BJ (cell line): ENCODE measurements around the gene FANCD2. TPM values are rescaled to one million over a fixed set of nuclear protein-coding genes. Genes with fewer than 3 reads are reported as not detected.

Experiments
- polyA plus RNA-seq: library from polyadenylated mRNA; depleted of rRNA; stranded (reverse); fragments of >200 nt; gene quantifications from 2 replicates; pipeline ENCODE4 v1.2.3, GENCODE V29; 2011; rRNA removed
- small RNA-seq: library from RNA; depleted of rRNA; stranded (forward); fragments of <200 nt; gene quantifications from one replicate; pipeline ENCODE3, GENCODE V24; 2012; ENCODE audit warnings: low replicate concordance, low read depth; ENCODE audit not compliant: insufficient read length

The FANCD2 gene
- polyA plus RNA-seq, 1 experiment: 5.6 TPM

Small RNA genes lying within 50 kb of the gene (small RNA-seq; reads per million reads assigned to genes)
- gene CYCSP10: not detected
- not detected for gene RNU6-670P

Other genes starting within 250 kb of the FANCD2 start
- 84.6 and 113 TPM in 2 replicates for gene TADA3, start 234.0 kb upstream of the FANCD2 start, polyA plus RNA-seq
- gene ARPC4, start 233.4 kb upstream of the FANCD2 start, polyA plus RNA-seq: 238 and 257 TPM in 2 replicates
- gene TTLL3, start 216.2 kb upstream of the FANCD2 start, polyA plus RNA-seq: 17.6 and 25.4 TPM in 2 replicates
- 28.5 and 44.9 TPM in 2 replicates for gene RPUSD3, start 182.4 kb upstream of the FANCD2 start, polyA plus RNA-seq
- gene CIDEC, start 146.2 kb upstream of the FANCD2 start, polyA plus RNA-seq: 0.09 and 0.25 TPM in 2 replicates
- gene JAGN1, start 135.8 kb upstream of the FANCD2 start, polyA plus RNA-seq: 46.5 and 47.2 TPM in 2 replicates
- 2.2 and 4.0 TPM in 2 replicates for gene IL17RE, start 123.6 kb upstream of the FANCD2 start, polyA plus RNA-seq
- gene IL17RC, start 109.3 kb upstream of the FANCD2 start, polyA plus RNA-seq: 14.7 and 28.1 TPM in 2 replicates
- 22.5 and 30.3 TPM in 2 replicates for gene CRELD1, start 92.6 kb upstream of the FANCD2 start, polyA plus RNA-seq
- 1.9 and 4.0 TPM in 2 replicates for gene PRRT3, start 74.0 kb upstream of the FANCD2 start, polyA plus RNA-seq
- 152 and 200 TPM in 2 replicates for gene EMC3, start 39.6 kb upstream of the FANCD2 start, polyA plus RNA-seq
- not detected in 2 replicates for gene FANCD2OS, start 81.8 kb downstream of the FANCD2 start, polyA plus RNA-seq
- 112 and 184 TPM in 2 replicates for gene BRK1, start 89.2 kb downstream of the FANCD2 start, polyA plus RNA-seq
- 5.3 and 8.8 TPM in 2 replicates for gene VHL, start 115.3 kb downstream of the FANCD2 start, polyA plus RNA-seq
- 2.0 and 2.5 TPM in 2 replicates for gene IRAK2, start 138.5 kb downstream of the FANCD2 start, polyA plus RNA-seq
- 14.9 and 15.3 TPM in 2 replicates for gene TATDN2, start 222.0 kb downstream of the FANCD2 start, polyA plus RNA-seq